ENCODE results near the gene PTGFRN.

Gene PTGFRN

GRCh38 chr1:116988248-116988647, 78.5 kb downstream of the PTGFRN start:
- H3K4me1 ChIP-seq (ENCODE audit: insufficient read depth, insufficient read length) = no peaks in the 10 kb centered on the region
- no peak overlapping the region for H3K9ac ChIP-seq (ENCODE audit: insufficient read length, low read depth)
- 0 out of 2 replicates have a peak, but pooled peaks cover 8% of the 10 kb centered on the region for H3K9me3 ChIP-seq (ENCODE audit: insufficient read depth, low read length)
- DNase-seq (ENCODE audit: low read depth, low spot score) = no peak
- H3K27me3 ChIP-seq (ENCODE audit: insufficient read depth, insufficient read length) = no peaks in the 10 kb centered on the region
- TF ChIP-seq YY1 (IDR thresholded peaks at IDR 0.05; ENCODE audit: insufficient read depth, insufficient read length) (no peak), ZNF274 (IDR thresholded peaks at IDR 0.05; ENCODE audit: low read depth, low read length) (no peak), SUZ12 (IDR thresholded peaks at IDR 0.05; ENCODE audit: extremely low read depth, insufficient read depth, insufficient read length) (no peak)
- H3K4me3 ChIP-seq (ENCODE audit: insufficient read length, low read depth) = no peak overlapping the region
- peaks cover 51% of the 10 kb centered on the region for H3K36me3 ChIP-seq (ENCODE audit: insufficient read depth, insufficient read length, low read length)

GRCh38 chr1:116988908-116989307, 79.2 kb downstream of the PTGFRN start:
- no peaks in the 10 kb centered on the region for H3K4me1 ChIP-seq (ENCODE audit: insufficient read depth, insufficient read length)
- no peak overlapping the region for H3K9ac ChIP-seq (ENCODE audit: insufficient read length, low read depth)
- TF ChIP-seq SUZ12 (IDR thresholded peaks at IDR 0.05; ENCODE audit: extremely low read depth, insufficient read depth, insufficient read length) = no peak
- no peak for TF ChIP-seq YY1 (IDR thresholded peaks at IDR 0.05; ENCODE audit: insufficient read depth, insufficient read length)
- no peak for TF ChIP-seq ZNF274 (IDR thresholded peaks at IDR 0.05; ENCODE audit: low read depth, low read length)
- H3K9me3 ChIP-seq (ENCODE audit: insufficient read depth, low read length) = 0 out of 2 replicates have a peak, but pooled peaks cover 8% of the 10 kb centered on the region
- no peak for DNase-seq (ENCODE audit: low read depth, low spot score)
- no peak overlapping the region for H3K4me3 ChIP-seq (ENCODE audit: insufficient read length, low read depth)
- no peaks in the 10 kb centered on the region for H3K27me3 ChIP-seq (ENCODE audit: insufficient read depth, insufficient read length)
- peaks cover 50% of the 10 kb centered on the region for H3K36me3 ChIP-seq (ENCODE audit: insufficient read depth, insufficient read length, low read length)

GRCh38 chr1:116989835-116990234, 80.1 kb downstream of the PTGFRN start:
- Histone ChIP-seq H3K36me3 (ENCODE audit: insufficient read depth, insufficient read length, low read length) (peaks cover 41% of the 10 kb centered on the region), H3K27me3 (ENCODE audit: insufficient read depth, insufficient read length) (no peaks in the 10 kb centered on the region), H3K4me3 (ENCODE audit: insufficient read length, low read depth) (no peak overlapping the region), H3K9ac (ENCODE audit: insufficient read length, low read depth) (no peak overlapping the region), H3K9me3 (ENCODE audit: insufficient read depth, low read length) (0 out of 2 replicates have a peak, but pooled peaks cover 8% of the 10 kb centered on the region), H3K4me1 (ENCODE audit: insufficient read depth, insufficient read length) (no peaks in the 10 kb centered on the region)
- TF ChIP-seq YY1 (IDR thresholded peaks at IDR 0.05; ENCODE audit: insufficient read depth, insufficient read length) (no peak), ZNF274 (IDR thresholded peaks at IDR 0.05; ENCODE audit: low read depth, low read length) (no peak), SUZ12 (IDR thresholded peaks at IDR 0.05; ENCODE audit: extremely low read depth, insufficient read depth, insufficient read length) (no peak)
- DNase-seq (ENCODE audit: low read depth, low spot score) = no peak

GRCh38 chr1:116990612-116991151, 81.0 kb downstream of the PTGFRN start:
- Histone ChIP-seq H3K4me3 (ENCODE audit: insufficient read length, low read depth) (no peak overlapping the region), H3K9ac (ENCODE audit: insufficient read length, low read depth) (no peak overlapping the region), H3K4me1 (ENCODE audit: insufficient read depth, insufficient read length) (no peaks in the 10 kb centered on the region), H3K9me3 (ENCODE audit: insufficient read depth, low read length) (0 out of 2 replicates have a peak, but pooled peaks cover 8% of the 10 kb centered on the region), H3K36me3 (ENCODE audit: insufficient read depth, insufficient read length, low read length) (peaks cover 37% of the 10 kb centered on the region), H3K27me3 (ENCODE audit: insufficient read depth, insufficient read length) (no peaks in the 10 kb centered on the region)
- TF ChIP-seq SUZ12 (IDR thresholded peaks at IDR 0.05; ENCODE audit: extremely low read depth, insufficient read depth, insufficient read length) (no peak), YY1 (IDR thresholded peaks at IDR 0.05; ENCODE audit: insufficient read depth, insufficient read length) (no peak), ZNF274 (IDR thresholded peaks at IDR 0.05; ENCODE audit: low read depth, low read length) (no peak)
- no peak for DNase-seq (ENCODE audit: low read depth, low spot score)

GRCh38 chr1:116991171-116991845, 81.6 kb downstream of the PTGFRN start:
- Histone ChIP-seq H3K27me3 (ENCODE audit: insufficient read depth, insufficient read length) (no peaks in the 10 kb centered on the region), H3K36me3 (ENCODE audit: insufficient read depth, insufficient read length, low read length) (peaks cover 37% of the 10 kb centered on the region), H3K4me3 (ENCODE audit: insufficient read length, low read depth) (no peak overlapping the region), H3K4me1 (ENCODE audit: insufficient read depth, insufficient read length) (no peaks in the 10 kb centered on the region), H3K9me3 (ENCODE audit: insufficient read depth, low read length) (0 out of 2 replicates have a peak, but pooled peaks cover 8% of the 10 kb centered on the region), H3K9ac (ENCODE audit: insufficient read length, low read depth) (no peak overlapping the region)
- DNase-seq (ENCODE audit: low read depth, low spot score) = no peak
- TF ChIP-seq YY1 (IDR thresholded peaks at IDR 0.05; ENCODE audit: insufficient read depth, insufficient read length) (no peak), SUZ12 (IDR thresholded peaks at IDR 0.05; ENCODE audit: extremely low read depth, insufficient read depth, insufficient read length) (no peak), ZNF274 (IDR thresholded peaks at IDR 0.05; ENCODE audit: low read depth, low read length) (no peak)

GRCh38 chr1:116991918-116992317, 82.2 kb downstream of the PTGFRN start:
- H3K9me3 ChIP-seq (ENCODE audit: insufficient read depth, low read length) = 0 out of 2 replicates have a peak, but pooled peaks cover 8% of the 10 kb centered on the region

GRCh38 chr1:116993286-116993685, 83.6 kb downstream of the PTGFRN start:
- Histone ChIP-seq H3K27me3 (ENCODE audit: insufficient read depth, insufficient read length) (no peaks in the 10 kb centered on the region), H3K4me3 (ENCODE audit: insufficient read length, low read depth) (no peak overlapping the region), H3K4me1 (ENCODE audit: insufficient read depth, insufficient read length) (no peaks in the 10 kb centered on the region), H3K36me3 (ENCODE audit: insufficient read depth, insufficient read length, low read length) (peaks cover 26% of the 10 kb centered on the region), H3K9me3 (ENCODE audit: insufficient read depth, low read length) (0 out of 2 replicates have a peak, but pooled peaks cover 8% of the 10 kb centered on the region), H3K9ac (ENCODE audit: insufficient read length, low read depth) (no peak overlapping the region)
- TF ChIP-seq YY1 (IDR thresholded peaks at IDR 0.05; ENCODE audit: insufficient read depth, insufficient read length) = no peak
- no peak for TF ChIP-seq SUZ12 (IDR thresholded peaks at IDR 0.05; ENCODE audit: extremely low read depth, insufficient read depth, insufficient read length)
- TF ChIP-seq ZNF274 (IDR thresholded peaks at IDR 0.05; ENCODE audit: low read depth, low read length) = no peak
- no peak for DNase-seq (ENCODE audit: low read depth, low spot score)

More at GRCh38 chr1:116991918-116992317, 82.2 kb downstream of the PTGFRN start:
- Histone ChIP-seq H3K36me3 (ENCODE audit: insufficient read depth, insufficient read length, low read length) (peaks cover 31% of the 10 kb centered on the region), H3K4me1 (ENCODE audit: insufficient read depth, insufficient read length) (no peaks in the 10 kb centered on the region), H3K9ac (ENCODE audit: insufficient read length, low read depth) (no peak overlapping the region), H3K4me3 (ENCODE audit: insufficient read length, low read depth) (no peak overlapping the region), H3K27me3 (ENCODE audit: insufficient read depth, insufficient read length) (no peaks in the 10 kb centered on the region)
- TF ChIP-seq YY1 (IDR thresholded peaks at IDR 0.05; ENCODE audit: insufficient read depth, insufficient read length) (no peak), SUZ12 (IDR thresholded peaks at IDR 0.05; ENCODE audit: extremely low read depth, insufficient read depth, insufficient read length) (no peak), ZNF274 (IDR thresholded peaks at IDR 0.05; ENCODE audit: low read depth, low read length) (no peak)
- no peak for DNase-seq (ENCODE audit: low read depth, low spot score)
